Activated naive CD8-positive, alpha-beta T cell treated with anti-CD3 and anti-CD28 coated beads for 36 hours (primary cell): Measurements from ENCODE around the gene FASTK. TPM values are rescaled to one million over a fixed set of nuclear protein-coding genes. Genes with fewer than 3 reads are reported as not detected.

Experiments used
- DNase-seq: peaks from one replicate; pipeline ENCODE4 v3.0.0; 2021
- H3K27ac Mint-ChIP-seq: one replicate; pipeline ENCODE4 v1.8.0; 2022; ENCODE audit warnings: mild to moderate bottlenecking, moderate library complexity, mixed read lengths
- H3K27me3 Mint-ChIP-seq: one replicate; pipeline ENCODE4 v1.8.0; 2022; ENCODE audit warnings: mild to moderate bottlenecking, mixed read lengths
- H3K36me3 Mint-ChIP-seq: one replicate; pipeline ENCODE4 v1.8.0; 2021; ENCODE audit warnings: mild to moderate bottlenecking, mixed read lengths
- H3K4me1 Mint-ChIP-seq: one replicate; pipeline ENCODE4 v1.8.0; 2021; ENCODE audit warnings: mixed read lengths
- H3K4me3 Mint-ChIP-seq: one replicate; pipeline ENCODE4 v1.8.0; 2022; ENCODE audit warnings: mild to moderate bottlenecking, moderate library complexity, mixed read lengths
- H3K9me3 Mint-ChIP-seq: one replicate; pipeline ENCODE4 v1.8.0; 2022; ENCODE audit warnings: mixed read lengths
- total RNA-seq, 2 experiments: library from RNA; stranded (reverse); gene quantifications; one replicate each; pipeline ENCODE4 v1.2.3, GENCODE V29; 2021

Gene FASTK
- total RNA-seq, 2 experiments from 2014 or later: 65.9 to 68.7 TPM

- Mint-ChIP-seq H3K27me3 (peaks cover 20% of the 10 kb centered on the region), H3K9me3 (no peaks in the 10 kb centered on the region), H3K4me3 (no peak overlapping the region), H3K4me1 (peaks cover 3% of the 10 kb centered on the region), H3K36me3 (no peaks in the 10 kb centered on the region), H3K27ac (no peak overlapping the region)
- no peak for DNase-seq
Observed at GRCh38 chr7:151110236-151110940, 29.8 kb upstream of the FASTK start.

GRCh38 chr7:151109094-151110048 lies 28.8 kb upstream of the FASTK start:
- H3K27ac Mint-ChIP-seq: no peak overlapping the region
- H3K36me3 Mint-ChIP-seq: no peaks in the 10 kb centered on the region
- H3K27me3 Mint-ChIP-seq: peaks cover 20% of the 10 kb centered on the region
- no peak overlapping the region for H3K4me3 Mint-ChIP-seq
- DNase-seq: no peak
- H3K4me1 Mint-ChIP-seq: peaks cover 3% of the 10 kb centered on the region
- H3K9me3 Mint-ChIP-seq: no peaks in the 10 kb centered on the region

- H3K36me3 Mint-ChIP-seq: no peaks in the 10 kb centered on the region
- no peak for DNase-seq
- no peaks in the 10 kb centered on the region for H3K9me3 Mint-ChIP-seq
- H3K4me1 Mint-ChIP-seq: peaks cover 3% of the 10 kb centered on the region
- peaks cover 8% of the 10 kb centered on the region for H3K27me3 Mint-ChIP-seq
- no peak overlapping the region for H3K4me3 Mint-ChIP-seq
- no peak overlapping the region for H3K27ac Mint-ChIP-seq
Observed at GRCh38 chr7:151107882-151108281, 27.3 kb upstream of the FASTK start.

- Mint-ChIP-seq H3K36me3 (no peaks in the 10 kb centered on the region), H3K4me1 (no peaks in the 10 kb centered on the region), H3K27ac (no peak overlapping the region), H3K9me3 (no peaks in the 10 kb centered on the region), H3K27me3 (no peaks in the 10 kb centered on the region), H3K4me3 (no peak overlapping the region)
- no peak for DNase-seq
Observed at GRCh38 chr7:151104411-151105235, 24.0 kb upstream of the FASTK start.

GRCh38 chr7:151103973-151104372 lies 23.4 kb upstream of the FASTK start:
- H3K4me1 Mint-ChIP-seq: no peaks in the 10 kb centered on the region
- no peak overlapping the region for H3K4me3 Mint-ChIP-seq
- no peak overlapping the region for H3K27ac Mint-ChIP-seq
- H3K9me3 Mint-ChIP-seq: no peaks in the 10 kb centered on the region
- H3K36me3 Mint-ChIP-seq: no peaks in the 10 kb centered on the region
- no peak for DNase-seq
- H3K27me3 Mint-ChIP-seq: no peaks in the 10 kb centered on the region

- H3K27me3 Mint-ChIP-seq: no peaks in the 10 kb centered on the region
- no peak overlapping the region for H3K4me3 Mint-ChIP-seq
- no peaks in the 10 kb centered on the region for H3K36me3 Mint-ChIP-seq
- no peak overlapping the region for H3K27ac Mint-ChIP-seq
- DNase-seq: no peak
- H3K4me1 Mint-ChIP-seq: no peaks in the 10 kb centered on the region
- H3K9me3 Mint-ChIP-seq: no peaks in the 10 kb centered on the region
Observed at GRCh38 chr7:151102991-151103390, 22.4 kb upstream of the FASTK start.

GRCh38 chr7:151101621-151102396 lies 21.2 kb upstream of the FASTK start:
- Mint-ChIP-seq H3K27me3 (no peaks in the 10 kb centered on the region), H3K4me1 (no peaks in the 10 kb centered on the region)
- no peak for DNase-seq

GRCh38 chr7:151100921-151101320 lies 20.3 kb upstream of the FASTK start:
- Mint-ChIP-seq H3K27me3 (no peaks in the 10 kb centered on the region), H3K9me3 (no peaks in the 10 kb centered on the region), H3K4me3 (no peak overlapping the region), H3K36me3 (no peaks in the 10 kb centered on the region), H3K4me1 (no peaks in the 10 kb centered on the region), H3K27ac (no peak overlapping the region)
- DNase-seq: no peak

More at GRCh38 chr7:151101621-151102396, 21.2 kb upstream of the FASTK start:
- Mint-ChIP-seq H3K4me3 (no peak overlapping the region), H3K27ac (no peak overlapping the region), H3K9me3 (no peaks in the 10 kb centered on the region), H3K36me3 (no peaks in the 10 kb centered on the region)

GRCh38 chr7:151099486-151100211 lies 19.0 kb upstream of the FASTK start:
- H3K9me3 Mint-ChIP-seq: no peaks in the 10 kb centered on the region
- H3K4me3 Mint-ChIP-seq: no peak overlapping the region
- no peak for DNase-seq
- H3K27me3 Mint-ChIP-seq: no peaks in the 10 kb centered on the region
- no peaks in the 10 kb centered on the region for H3K36me3 Mint-ChIP-seq
- H3K4me1 Mint-ChIP-seq: no peaks in the 10 kb centered on the region
- H3K27ac Mint-ChIP-seq: no peak overlapping the region

- no peak overlapping the region for H3K27ac Mint-ChIP-seq
- no peak for DNase-seq
- H3K4me3 Mint-ChIP-seq: no peak overlapping the region
- no peaks in the 10 kb centered on the region for H3K4me1 Mint-ChIP-seq
- H3K9me3 Mint-ChIP-seq: no peaks in the 10 kb centered on the region
- no peaks in the 10 kb centered on the region for H3K27me3 Mint-ChIP-seq
- H3K36me3 Mint-ChIP-seq: no peaks in the 10 kb centered on the region
Observed at GRCh38 chr7:151095828-151096475, 15.3 kb upstream of the FASTK start.

- Mint-ChIP-seq H3K4me3 (no peak overlapping the region), H3K36me3 (no peaks in the 10 kb centered on the region), H3K4me1 (no peaks in the 10 kb centered on the region), H3K9me3 (no peaks in the 10 kb centered on the region), H3K27me3 (no peaks in the 10 kb centered on the region), H3K27ac (no peak overlapping the region)
- no peak for DNase-seq
Observed at GRCh38 chr7:151095123-151095797, 14.7 kb upstream of the FASTK start.

- Mint-ChIP-seq H3K9me3 (no peaks in the 10 kb centered on the region), H3K27me3 (peaks cover 2% of the 10 kb centered on the region), H3K4me3 (no peak overlapping the region), H3K27ac (no peak overlapping the region), H3K36me3 (no peaks in the 10 kb centered on the region), H3K4me1 (no peaks in the 10 kb centered on the region)
- no peak for DNase-seq
Observed at GRCh38 chr7:151094675-151095074, 14.1 kb upstream of the FASTK start.

GRCh38 chr7:151093748-151094147 lies 13.1 kb upstream of the FASTK start:
- H3K36me3 Mint-ChIP-seq: no peaks in the 10 kb centered on the region
- DNase-seq: no peak
- peaks cover 5% of the 10 kb centered on the region for H3K4me1 Mint-ChIP-seq
- no peak overlapping the region for H3K27ac Mint-ChIP-seq
- no peaks in the 10 kb centered on the region for H3K9me3 Mint-ChIP-seq
- no peak overlapping the region for H3K4me3 Mint-ChIP-seq
- peaks cover 7% of the 10 kb centered on the region for H3K27me3 Mint-ChIP-seq
